Eye (tissue), 1 donor: ENCODE results near the gene NTF3.
"Not testable (repeated sequence)": the region's sequence is repeated elsewhere in the genome, so short reads cannot be mapped to it uniquely, and the experiment has no call there.

ENCODE experiments used
- DNase-seq: peaks from one replicate; pipeline ENCODE4 v3.0.0-alpha.2; 2015

NTF3 gene

DNA sequence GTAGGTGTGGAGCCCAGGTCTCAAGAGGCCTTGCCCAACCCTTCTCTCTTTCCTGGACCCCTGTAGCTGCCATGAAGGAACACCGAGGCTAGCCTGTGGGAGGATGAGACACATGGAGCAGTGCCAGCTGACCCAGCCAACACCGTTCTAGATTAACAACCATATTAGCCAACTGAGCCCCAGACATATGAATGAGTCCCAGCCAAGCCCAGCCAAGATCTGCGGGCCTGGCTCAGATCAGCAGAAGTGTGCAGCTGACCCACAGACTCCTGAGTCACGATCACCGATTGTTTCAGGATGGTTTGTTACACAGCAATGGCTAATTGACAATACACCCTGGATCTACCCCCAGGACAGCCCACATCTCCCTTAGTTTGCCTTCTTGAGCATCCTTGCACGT is 82.1 kb downstream of the NTF3 start:
- no peak for DNase-seq

DNA sequence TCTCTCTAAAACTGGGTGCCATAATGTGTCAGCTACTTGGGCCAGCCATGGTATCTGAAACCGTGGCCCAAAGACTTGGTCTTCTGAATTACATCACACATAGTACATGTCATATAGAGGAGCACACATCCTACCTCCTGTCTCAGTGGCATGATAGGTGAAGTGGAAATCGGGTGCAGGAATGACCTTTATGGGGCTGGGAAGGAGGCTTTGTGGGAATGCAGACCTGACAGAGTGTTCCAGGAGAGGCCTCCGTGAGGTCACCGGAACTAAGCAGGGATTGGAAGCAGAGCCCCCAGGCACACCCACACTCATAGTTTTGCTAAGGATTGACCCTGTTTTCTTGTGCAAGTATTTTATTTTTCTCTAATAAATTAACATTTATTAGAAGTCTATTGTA is 82.6 kb downstream of the NTF3 start:
- no peak for DNase-seq

- DNase-seq: no peak
Observed at GRCh38 chr12:5515458-5515857, 83.5 kb downstream of the NTF3 start.

GRCh38 chr12:5516371-5517241 is 84.7 kb downstream of the NTF3 start:
- DNase-seq: peak; percentile 34

- no peak for DNase-seq
Observed at GRCh38 chr12:5518584-5519365, 86.9 kb downstream of the NTF3 start.

DNA sequence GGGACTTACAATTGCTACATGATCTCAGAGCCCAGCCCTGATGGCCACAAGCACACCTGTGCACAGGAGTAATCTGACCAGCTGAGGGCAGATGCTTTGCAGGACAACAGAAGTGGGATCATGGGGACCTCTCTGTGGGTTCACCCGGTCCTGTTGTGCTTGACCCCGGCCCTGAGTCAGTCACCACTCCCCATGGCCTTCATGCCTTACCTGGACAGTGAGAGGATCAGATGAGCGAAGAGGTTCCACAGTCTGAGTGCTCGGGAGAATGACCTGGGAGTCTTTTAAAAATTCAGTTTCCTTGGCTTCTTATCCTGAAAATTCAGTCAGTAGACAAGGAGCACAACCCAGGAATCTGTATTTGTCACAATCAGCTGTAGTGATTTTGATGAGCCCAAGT is 88.1 kb downstream of the NTF3 start:
- no peak for DNase-seq

DNA sequence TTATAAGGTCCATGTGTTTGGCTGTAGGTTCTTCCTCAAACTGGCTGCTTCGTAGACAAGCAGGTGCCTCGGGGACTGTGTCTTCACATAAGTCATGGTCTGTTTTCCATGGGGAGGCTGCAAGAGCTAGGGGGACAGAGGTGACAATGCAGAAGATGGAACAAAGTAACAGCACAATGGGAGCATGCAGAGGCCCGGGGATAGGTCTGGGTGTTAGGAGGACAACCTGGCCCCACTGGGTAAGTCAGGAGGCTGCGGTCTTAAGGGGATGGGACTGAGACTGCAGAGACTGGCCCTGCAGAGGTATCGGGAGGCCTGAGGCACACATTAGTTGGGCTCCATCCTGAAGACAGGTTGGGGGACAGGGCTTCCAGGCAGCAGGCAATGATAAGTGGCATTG is 88.9 kb downstream of the NTF3 start:
- no peak for DNase-seq

DNA sequence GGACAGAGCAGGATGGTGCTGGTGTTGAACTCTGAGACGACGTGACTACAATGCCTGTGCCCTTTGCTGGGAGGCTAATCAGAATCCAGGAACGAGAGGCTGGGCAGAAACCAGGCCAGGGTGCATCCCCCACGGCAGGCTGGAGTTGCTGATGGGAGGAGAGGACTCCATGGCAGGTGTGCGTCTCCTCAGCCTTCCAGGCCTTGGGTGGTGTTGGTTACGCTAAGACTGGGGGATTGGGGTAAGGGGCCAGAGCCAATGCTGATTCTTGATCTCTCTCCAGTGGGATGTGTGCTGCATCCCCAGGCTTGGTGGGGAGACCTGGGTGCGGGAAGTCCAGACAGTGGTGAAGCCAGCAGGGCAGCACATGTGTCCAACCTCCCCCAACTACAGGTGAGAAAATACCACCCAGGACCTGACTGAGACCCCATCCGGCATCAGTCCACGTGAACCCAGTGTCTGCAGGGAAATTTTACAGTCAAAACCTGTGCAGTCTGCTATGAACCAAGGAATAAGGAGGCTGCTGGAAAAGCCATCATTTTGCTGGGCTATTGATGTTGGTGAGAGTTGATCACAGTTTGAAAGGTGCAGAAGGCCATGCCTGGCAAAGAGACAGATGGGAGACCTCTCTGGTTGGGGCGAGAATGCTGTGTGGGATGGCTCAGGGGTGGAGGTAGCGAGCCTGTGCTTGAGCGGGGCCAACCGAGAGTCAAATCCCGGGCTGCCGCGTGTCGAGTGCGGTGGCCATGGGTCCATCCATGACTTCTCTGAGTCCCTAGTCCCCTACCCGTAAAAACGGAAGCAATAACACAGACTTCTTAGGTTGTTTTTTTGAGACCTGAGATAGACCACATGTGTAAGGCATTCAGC is 89.8 kb downstream of the NTF3 start:
- DNase-seq: no peak

- DNase-seq: no peak
Observed at GRCh38 chr12:5522432-5523335, 90.8 kb downstream of the NTF3 start.

DNA sequence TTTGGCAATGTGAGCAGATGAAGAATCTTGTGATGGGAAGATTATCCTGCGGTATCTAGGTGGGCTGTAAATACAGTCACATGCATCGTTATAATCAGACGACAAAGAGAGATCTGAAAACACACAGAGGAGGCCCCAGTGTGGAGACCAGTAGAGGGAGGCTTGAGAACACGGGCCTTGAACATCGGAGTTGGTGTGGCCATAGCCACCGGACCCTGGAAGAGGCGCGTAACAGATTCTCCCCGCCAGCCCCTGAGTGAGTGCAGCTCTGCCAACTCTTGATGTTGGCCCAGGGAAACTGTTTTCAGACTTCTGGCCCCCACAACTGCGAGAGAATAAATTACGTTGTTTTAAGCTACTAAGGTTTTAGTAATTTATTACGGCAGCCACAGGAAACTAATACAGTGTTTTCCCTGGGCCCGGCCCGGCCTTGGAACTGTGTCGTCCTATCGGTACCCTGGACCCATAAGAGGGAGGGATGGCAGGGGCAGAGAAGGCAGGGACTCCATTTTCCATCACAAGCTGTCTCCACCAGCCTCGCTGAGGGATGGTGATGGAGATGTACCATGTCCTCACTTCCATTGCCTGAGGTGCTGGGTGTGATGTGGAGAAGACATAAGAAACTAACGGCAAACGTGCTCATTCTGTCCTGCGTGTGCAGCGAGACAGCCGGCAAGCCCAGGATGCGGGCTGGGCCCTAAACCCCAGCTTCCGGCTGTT is 91.6 kb downstream of the NTF3 start:
- DNase-seq: no peak

DNA sequence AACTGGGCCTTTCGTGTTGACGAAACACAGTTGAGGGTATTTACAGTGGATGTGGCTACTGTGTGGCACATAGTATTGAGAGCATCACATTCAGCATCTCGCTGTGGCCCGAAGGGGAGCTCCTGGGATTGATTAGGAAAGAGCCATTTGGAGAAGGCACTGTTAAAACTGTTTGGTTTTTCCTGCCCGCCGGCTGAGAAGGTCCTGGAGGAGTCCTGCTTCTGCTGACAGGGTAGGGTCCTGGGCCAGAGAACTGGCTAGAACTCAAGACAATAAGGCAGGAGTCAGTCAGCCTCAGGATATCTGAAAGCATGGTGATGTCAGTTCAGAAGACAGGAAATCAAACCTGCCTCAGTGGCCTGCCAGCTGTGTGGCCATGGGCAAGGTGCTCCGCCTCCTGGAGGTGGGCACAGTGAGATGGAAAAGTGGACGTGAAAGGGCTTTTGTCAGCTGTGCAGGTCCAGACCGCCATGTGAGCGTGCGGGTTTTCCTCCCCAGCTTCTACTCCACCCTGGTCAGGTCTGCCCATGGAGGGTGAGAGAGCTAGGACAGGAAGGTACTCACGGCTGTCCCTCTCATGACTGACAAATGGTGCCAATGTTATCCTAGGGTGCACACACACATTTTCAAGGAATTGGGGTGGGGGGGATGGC is 92.3 kb downstream of the NTF3 start:
- no peak for DNase-seq

DNA sequence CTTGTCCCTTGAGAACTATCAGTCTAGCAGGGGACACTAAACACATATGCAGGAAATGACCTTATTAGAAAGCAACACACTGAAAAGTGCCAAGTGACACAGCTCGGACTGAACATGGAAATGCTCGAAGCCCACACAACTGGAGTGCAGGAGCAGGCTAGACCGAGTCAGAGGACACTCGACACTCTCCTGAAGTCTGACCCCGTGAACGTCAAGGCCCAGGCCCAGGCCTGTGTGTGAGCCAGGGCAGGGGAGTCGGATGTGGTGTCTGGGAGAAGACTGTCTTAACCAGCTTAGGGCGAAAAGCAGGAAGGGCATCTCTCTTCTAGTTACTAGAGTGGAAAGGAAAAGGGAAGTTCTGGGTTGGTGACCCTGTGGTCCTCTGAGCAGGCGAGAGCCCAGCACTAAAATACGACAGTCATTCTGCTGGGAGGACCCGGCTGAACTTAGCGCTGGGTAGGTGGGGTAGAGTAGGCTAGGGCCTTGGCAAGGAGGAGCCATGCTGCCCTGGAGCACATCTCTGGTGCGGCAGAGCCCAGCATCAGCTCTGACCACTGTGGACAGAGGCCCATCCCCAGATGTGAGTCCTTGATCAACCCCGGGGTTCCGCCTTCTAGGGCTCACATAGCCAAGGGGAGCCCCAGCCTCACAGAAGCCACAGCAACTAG is 93.0 kb downstream of the NTF3 start:
- DNase-seq: no peak

DNA sequence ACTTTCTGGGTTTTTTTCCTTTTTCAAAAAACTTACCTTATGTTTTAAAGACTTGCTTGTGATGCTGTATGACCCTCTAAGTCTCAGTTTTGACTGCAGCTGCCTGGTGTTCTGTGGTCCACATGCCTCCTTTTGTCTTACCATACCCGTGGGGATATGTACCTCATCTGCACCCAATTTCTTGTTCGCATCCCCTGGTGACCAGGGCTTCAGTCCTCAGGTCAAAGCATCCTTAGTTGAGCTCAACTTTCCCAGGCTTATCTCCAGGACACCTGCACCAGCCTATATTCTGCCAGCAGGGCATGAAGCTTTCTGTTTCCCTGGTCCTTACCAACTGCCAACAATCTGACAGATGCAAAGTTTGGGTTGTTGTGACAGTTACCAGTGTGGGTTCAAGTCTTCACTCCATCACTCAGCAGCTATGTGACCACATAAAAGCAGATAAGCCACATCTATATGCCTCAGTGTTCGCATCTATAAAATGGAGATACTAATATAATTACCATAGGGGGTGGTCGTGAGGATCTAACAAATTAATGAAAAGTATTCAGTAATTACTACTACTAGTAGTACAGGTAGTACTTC is 94.0 kb downstream of the NTF3 start:
- DNase-seq: no peak

- DNase-seq: no peak
Observed at GRCh38 chr12:5533368-5533767, 101.5 kb downstream of the NTF3 start.

- DNase-seq: no peak
Observed at GRCh38 chr12:5534426-5535199, 102.7 kb downstream of the NTF3 start.

- DNase-seq: no peak
Observed at GRCh38 chr12:5535541-5535940, 103.6 kb downstream of the NTF3 start.

DNA sequence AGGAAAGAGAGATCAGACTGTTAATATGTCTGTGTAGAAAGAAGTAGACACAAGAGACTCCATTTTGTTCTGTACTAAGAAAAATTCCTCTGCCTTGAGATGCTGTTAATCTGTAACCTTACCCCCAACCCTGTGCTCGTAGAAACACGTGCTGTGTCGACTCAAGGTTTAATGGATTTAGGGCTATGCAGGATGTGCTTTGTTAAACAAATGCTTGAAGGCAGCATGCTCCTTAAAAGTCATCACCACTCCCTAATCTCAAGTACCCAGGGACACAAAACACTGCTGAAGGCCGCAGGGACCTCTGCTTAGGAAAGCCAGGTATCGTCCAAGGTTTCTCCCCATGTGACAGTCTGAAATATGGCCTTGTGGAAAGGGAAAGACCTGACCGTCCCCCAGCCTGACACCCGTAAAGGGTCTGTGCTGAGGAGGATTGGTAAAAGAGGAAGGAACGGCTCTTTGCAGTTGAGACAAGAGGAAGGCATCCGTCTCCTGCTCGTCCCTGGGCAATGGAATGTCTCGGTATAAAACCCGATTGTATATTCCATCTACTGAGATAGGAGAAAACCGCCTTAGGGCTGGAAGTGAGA is 105.2 kb downstream of the NTF3 start:
- DNase-seq: not testable (repeated sequence)

GRCh38 chr12:5537771-5538170 is 105.9 kb downstream of the NTF3 start:
- DNase-seq: no peak
